Parathyroid adenoma (tissue), 2 donors: ENCODE results near the gene TBC1D22A.

ENCODE experiments used
- H2AFZ ChIP-seq: fragments of 300-600 bp; sonication (generic); one replicate; pipeline ENCODE4 v1.7.0; 2017; ENCODE audit warnings: antibody characterized with exemption, mild to moderate bottlenecking
- H3K27ac ChIP-seq: fragments of 300-600 bp; sonication (generic); one replicate; pipeline ENCODE4 v1.7.0; 2017
- H3K27me3 ChIP-seq: fragments of 300-600 bp; sonication (generic); one replicate; pipeline ENCODE4 v1.7.0; 2017; ENCODE audit warnings: low read length; ENCODE audit not compliant: control insufficient read depth, insufficient read depth
- H3K36me3 ChIP-seq: fragments of 300-600 bp; sonication (generic); one replicate; pipeline ENCODE4 v1.7.0; 2017; ENCODE audit warnings: low read length; ENCODE audit not compliant: control insufficient read depth, insufficient read depth
- H3K4me1 ChIP-seq: fragments of 300-600 bp; sonication (generic); one replicate; pipeline ENCODE4 v1.7.0; 2017; ENCODE audit warnings: control low read depth
- H3K4me2 ChIP-seq: fragments of 300-600 bp; sonication (generic); one replicate; pipeline ENCODE4 v1.7.0; 2017; ENCODE audit warnings: low read length
- H3K4me3 ChIP-seq: fragments of 300-600 bp; sonication (generic); one replicate; pipeline ENCODE4 v1.7.0; 2017; ENCODE audit warnings: low read depth, low read length
- H3K79me2 ChIP-seq: fragments of 300-600 bp; sonication (generic); one replicate; pipeline ENCODE4 v1.7.0; 2017; ENCODE audit warnings: control low read depth
- H3K9ac ChIP-seq: fragments of 300-600 bp; sonication (generic); one replicate; pipeline ENCODE4 v1.7.0; 2017; ENCODE audit warnings: mild to moderate bottlenecking
- H3K9me3 ChIP-seq: fragments of 300-600 bp; sonication (generic); one replicate; pipeline ENCODE4 v1.7.0; 2017; ENCODE audit warnings: low read length; ENCODE audit not compliant: control insufficient read depth
- CTCF ChIP-seq: fragments of 300-600 bp; sonication (generic); IDR thresholded peaks from one replicate; pipeline ENCODE4 v1.7.0; 2017; ENCODE audit warnings: antibody characterized with exemption, mild to moderate bottlenecking
- donor health status: primary hyperparathyroidism.

TBC1D22A gene

GRCh38 chr22:47091921-47092700 lies 329.7 kb downstream of the TBC1D22A start:
- Histone ChIP-seq H3K79me2 (no peaks in the 10 kb centered on the region), H3K9me3 (no peaks in the 10 kb centered on the region), H3K36me3 (no peaks in the 10 kb centered on the region), H3K4me2 (no peak overlapping the region), H3K4me1 (no peaks in the 10 kb centered on the region), H3K27ac (no peak overlapping the region), H3K27me3 (no peaks in the 10 kb centered on the region), H3K4me3 (no peak overlapping the region), H3K9ac (no peak overlapping the region), H2AFZ (no peak overlapping the region)
- no peak for TF ChIP-seq CTCF

- Histone ChIP-seq H3K9ac (no peak overlapping the region), H3K36me3 (no peaks in the 10 kb centered on the region), H3K9me3 (no peaks in the 10 kb centered on the region), H3K27me3 (no peaks in the 10 kb centered on the region), H3K4me1 (no peaks in the 10 kb centered on the region), H2AFZ (no peak overlapping the region), H3K4me2 (no peak overlapping the region), H3K79me2 (no peaks in the 10 kb centered on the region), H3K27ac (no peak overlapping the region), H3K4me3 (no peak overlapping the region)
- no peak for TF ChIP-seq CTCF
Measured at GRCh38 chr22:47092896-47093311, 330.5 kb downstream of the TBC1D22A start.

GRCh38 chr22:47093720-47094119 lies 331.3 kb downstream of the TBC1D22A start:
- Histone ChIP-seq H3K27me3 (no peaks in the 10 kb centered on the region), H3K4me1 (no peaks in the 10 kb centered on the region), H3K9me3 (no peaks in the 10 kb centered on the region), H3K27ac (no peak overlapping the region), H3K79me2 (no peaks in the 10 kb centered on the region), H3K36me3 (no peaks in the 10 kb centered on the region), H2AFZ (no peak overlapping the region), H3K4me3 (no peak overlapping the region), H3K4me2 (no peak overlapping the region), H3K9ac (no peak overlapping the region)
- TF ChIP-seq CTCF, result no peak

GRCh38 chr22:47094861-47095330 lies 332.4 kb downstream of the TBC1D22A start:
- Histone ChIP-seq H3K79me2 (no peaks in the 10 kb centered on the region), H3K4me2 (no peak overlapping the region)
- no peak for TF ChIP-seq CTCF

More at GRCh38 chr22:47094861-47095330, 332.4 kb downstream of the TBC1D22A start:
- Histone ChIP-seq H3K27me3 (no peaks in the 10 kb centered on the region), H3K9ac (no peak overlapping the region), H3K9me3 (no peaks in the 10 kb centered on the region), H3K4me3 (no peak overlapping the region), H3K4me1 (no peaks in the 10 kb centered on the region), H3K27ac (no peak overlapping the region), H3K36me3 (no peaks in the 10 kb centered on the region), H2AFZ (no peak overlapping the region)
